ENCODE results near the gene SH3PXD2B.

Gene SH3PXD2B

GRCh38 chr5:172283020-172283861, 171.1 kb downstream of the SH3PXD2B start, which contains the start of gene UBTD2:
Gene UBTD2 (minus strand): TSS chr5:172283764. CDS start chr5:172283665, 99 bp downstream.
- Mint-ChIP-seq H3K27me3 (peaks cover 29% of the 10 kb centered on the region), H3K4me3 (peak within 1 kb of the TSS; percentile 89), H3K36me3 (no peaks in the 10 kb centered on the region), H3K4me1 (peaks cover 25% of the 10 kb centered on the region), H3K27ac (peak within 1 kb of the TSS; percentile 78), H3K9me3 (no peaks in the 10 kb centered on the region)
- DNase-seq = peak; percentile 84
- CTCF ChIA-PET = interaction anchor here (0.6 to 1.8 kb wide), 11 partner anchors 10 to 373 kb away, joined by 3 to 5 read pairs (median 3); partner anchors contain the start of gene STK10

DNA sequence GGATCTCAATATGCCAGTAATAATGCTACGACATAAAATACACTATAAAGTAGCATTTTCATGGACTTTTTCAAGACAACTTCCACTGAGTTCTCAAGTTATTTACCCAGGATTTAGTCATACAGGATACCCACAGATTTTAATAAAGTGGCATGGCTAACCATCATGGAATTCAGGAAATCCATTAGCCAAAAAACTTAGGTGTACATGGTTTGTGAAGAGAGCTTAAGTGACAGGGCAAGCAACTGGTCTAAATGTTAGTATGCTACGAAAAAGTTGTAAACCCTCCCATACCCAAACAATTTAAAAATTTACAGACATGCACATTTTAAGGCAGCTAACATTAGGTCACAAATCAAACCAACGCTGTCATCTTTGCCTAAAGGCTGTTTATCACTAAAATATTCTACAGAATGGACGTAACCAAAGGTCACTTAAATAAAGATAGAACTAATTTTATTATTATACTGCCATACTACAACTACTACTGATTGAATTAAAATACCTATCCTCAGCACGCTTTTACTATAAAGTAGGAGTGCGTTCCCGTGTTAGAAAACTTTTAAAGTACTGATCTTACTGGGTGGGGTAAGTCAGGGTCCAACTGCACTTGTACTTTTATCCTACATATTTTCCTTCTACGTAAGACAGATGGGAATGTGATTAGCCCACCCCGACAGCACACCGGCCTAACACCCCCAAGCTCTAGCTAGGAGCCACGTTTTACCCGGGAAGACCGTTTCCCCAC, 171.9 kb downstream of the SH3PXD2B start:
- no peaks in the 10 kb centered on the region for H3K9me3 Mint-ChIP-seq
- H3K27me3 Mint-ChIP-seq = peaks cover 21% of the 10 kb centered on the region
- peak overlapping the region; percentile 89 for H3K4me3 Mint-ChIP-seq
- DNase-seq = no peak
- no peak overlapping the region for H3K27ac Mint-ChIP-seq
- CTCF ChIA-PET = interaction anchor here (0.6 to 1.8 kb wide), 12 partner anchors 9 to 373 kb away, joined by 3 to 5 read pairs (median 3); no protein-coding TSS in a partner anchor
- peaks cover 25% of the 10 kb centered on the region for H3K4me1 Mint-ChIP-seq
- peaks cover 6% of the 10 kb centered on the region for H3K36me3 Mint-ChIP-seq

DNA sequence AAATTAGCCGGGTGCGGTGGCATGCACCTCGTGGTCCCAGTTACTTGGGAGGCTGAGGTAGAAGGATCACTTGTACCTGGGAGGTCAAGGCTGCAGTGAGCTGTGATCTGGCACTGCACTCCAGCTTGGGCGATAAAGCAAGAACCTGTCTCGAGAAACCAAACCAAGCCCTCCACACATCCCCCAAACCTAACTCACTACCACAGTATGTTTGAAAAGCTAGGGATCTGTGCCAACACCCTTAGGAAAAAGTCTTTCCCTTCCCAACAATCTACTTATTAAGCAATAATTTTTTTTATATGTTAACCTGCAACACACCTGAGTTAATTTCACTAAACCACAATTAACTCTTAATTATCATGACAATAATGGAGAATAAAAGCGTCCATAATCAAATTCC, 173.0 kb downstream of the SH3PXD2B start:
- CTCF ChIA-PET = interaction anchor here (0.8 to 1.1 kb wide), 2 partner anchors 11 to 12 kb away, joined by 3 read pairs; no protein-coding TSS in a partner anchor
- H3K27me3 Mint-ChIP-seq = peaks cover 21% of the 10 kb centered on the region
- H3K9me3 Mint-ChIP-seq = no peaks in the 10 kb centered on the region
- no peak overlapping the region for H3K27ac Mint-ChIP-seq
- DNase-seq = no peak
- peaks cover 11% of the 10 kb centered on the region for H3K36me3 Mint-ChIP-seq
- H3K4me3 Mint-ChIP-seq = no peak overlapping the region
- H3K4me1 Mint-ChIP-seq = peaks cover 27% of the 10 kb centered on the region

GRCh38 chr5:172280929-172281328, 173.4 kb downstream of the SH3PXD2B start:
- H3K27ac Mint-ChIP-seq = no peak overlapping the region
- CTCF ChIA-PET = interaction anchor here (0.8 to 0.9 kb wide), 2 partner anchors 11 to 92 kb away, joined by 3 read pairs; partner anchors contain the start of gene STK10
- DNase-seq = no peak
- no peak overlapping the region for H3K4me3 Mint-ChIP-seq
- H3K27me3 Mint-ChIP-seq = peaks cover 18% of the 10 kb centered on the region
- H3K9me3 Mint-ChIP-seq = no peaks in the 10 kb centered on the region
- H3K4me1 Mint-ChIP-seq = peaks cover 29% of the 10 kb centered on the region
- peaks cover 13% of the 10 kb centered on the region for H3K36me3 Mint-ChIP-seq

DNA sequence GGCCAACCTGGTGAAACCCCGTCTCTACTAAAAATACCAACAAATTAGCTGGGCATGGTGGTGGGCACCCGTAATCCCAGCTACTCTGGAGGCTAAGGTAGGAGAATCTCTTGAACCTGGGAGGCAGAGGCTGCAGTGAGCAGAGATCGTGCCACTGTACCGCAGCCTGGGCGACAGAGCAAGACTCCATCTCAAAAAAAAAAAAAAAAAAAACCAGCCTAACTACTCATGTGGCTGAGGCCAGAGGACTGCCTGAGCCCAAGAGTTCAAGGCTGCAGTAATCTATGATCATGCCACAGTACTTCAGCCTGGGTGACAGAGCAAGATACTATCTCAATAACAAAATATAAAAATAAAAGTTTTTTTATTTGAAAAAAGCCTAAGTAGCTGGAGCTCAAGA, 174.0 kb downstream of the SH3PXD2B start:
- H3K4me1 Mint-ChIP-seq = peaks cover 35% of the 10 kb centered on the region
- H3K27ac Mint-ChIP-seq = no peak overlapping the region
- no peak overlapping the region for H3K4me3 Mint-ChIP-seq
- H3K9me3 Mint-ChIP-seq = no peaks in the 10 kb centered on the region
- H3K36me3 Mint-ChIP-seq = peaks cover 17% of the 10 kb centered on the region
- CTCF ChIA-PET = interaction anchor here (0.7 to 0.9 kb wide), 2 partner anchors 11 to 92 kb away, joined by 3 to 4 read pairs; partner anchors contain the start of gene STK10
- H3K27me3 Mint-ChIP-seq = peaks cover 12% of the 10 kb centered on the region
- no peak for DNase-seq

DNA sequence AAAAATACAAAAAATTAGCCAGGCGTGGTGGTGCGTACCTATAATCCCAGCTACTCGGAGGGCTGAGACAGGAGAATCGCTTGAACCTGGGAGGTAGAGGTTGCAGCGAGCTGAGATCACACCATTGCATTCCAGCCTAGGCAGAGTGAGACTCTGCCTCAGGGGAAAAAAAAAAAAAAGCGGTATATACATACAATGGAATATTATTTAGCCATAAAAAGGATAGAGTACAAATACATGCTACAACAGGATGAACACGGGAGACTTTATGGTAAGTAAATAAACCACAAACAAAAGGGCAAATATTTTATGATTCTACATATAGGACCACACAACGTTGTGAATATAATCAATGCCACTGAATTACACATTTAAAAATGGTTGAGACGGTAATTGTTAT, 176.0 kb downstream of the SH3PXD2B start:
- Mint-ChIP-seq H3K27me3 (no peaks in the 10 kb centered on the region), H3K4me3 (no peak overlapping the region), H3K9me3 (no peaks in the 10 kb centered on the region), H3K27ac (no peak overlapping the region), H3K4me1 (peaks cover 35% of the 10 kb centered on the region), H3K36me3 (peaks cover 22% of the 10 kb centered on the region)
- no peak for DNase-seq
- CTCF ChIA-PET = no interaction called here

- H3K4me3 Mint-ChIP-seq = no peak overlapping the region
- peaks cover 20% of the 10 kb centered on the region for H3K4me1 Mint-ChIP-seq
- no peaks in the 10 kb centered on the region for H3K27me3 Mint-ChIP-seq
- no peak for DNase-seq
- CTCF ChIA-PET = interaction anchor here (1.0 kb wide), 1 partner anchor 364 kb away, joined by 3 read pairs; no protein-coding TSS in a partner anchor
- H3K9me3 Mint-ChIP-seq = no peaks in the 10 kb centered on the region
- H3K36me3 Mint-ChIP-seq = peaks cover 22% of the 10 kb centered on the region
- H3K27ac Mint-ChIP-seq = no peak overlapping the region
These were observed 178.1 kb downstream of the SH3PXD2B start for GRCh38 chr5:172276214-172276613.

Data from activated naive CD4-positive, alpha-beta T cell treated with anti-CD3 and anti-CD28 coated beads, Interleukin-2, amount 10 ng/mL, durations not matched to agents 7 days and 5 days (primary cell).